Adrenal gland (tissue), 12 donors: ENCODE data around the gene SYNE2. TPM values are rescaled to one million over a fixed set of nuclear protein-coding genes. Genes with fewer than 3 reads are reported as not detected.

Source experiments
- DNase-seq, 7 donors: peaks; one replicate each; pipeline ENCODE4 v3.0.0-alpha.2; 2019 to 2020
- H3K27ac ChIP-seq, 5 donors: fragments of 200-600 bp; sonication (generic) in 4 of 5; 1 replicate in 3 of 5; 2 replicates in 2 of 5; pipeline versions ENCODE4 v1.5.1 to v1.8.0; 2016 to 2020; ENCODE audit warnings: mild to moderate bottlenecking in 1 of 5
- H3K27me3 ChIP-seq: fragments of 200-600 bp; 2 replicates; pipeline ENCODE4 v1.8.0; 2021
- H3K36me3 ChIP-seq, 2 donors: fragments of 200-600 bp; replicated peaks in 1 of 2; 1 replicate in 1 of 2; 2 replicates in 1 of 2; pipeline versions ENCODE4 v1.5.1 to v1.8.0; 2018 to 2022
- H3K4me1 ChIP-seq, 2 donors: fragments of 200-600 bp; replicated peaks in 1 of 2; 1 replicate in 1 of 2; 2 replicates in 1 of 2; pipeline versions ENCODE4 v1.5.1 to v1.8.0; 2018 to 2021
- H3K4me3 ChIP-seq, 4 donors: fragments of 200-600 bp; sonication (generic) in 3 of 4; one replicate each; pipeline ENCODE4 v1.5.1; 2016 to 2018
- H3K9me3 ChIP-seq, 3 donors: fragments of 200-600 bp; sonication (generic) in 1 of 3; replicated peaks in 1 of 3; 1 replicate in 2 of 3; 2 replicates in 1 of 3; pipeline versions ENCODE4 v1.5.1 to v1.8.0; 2016 to 2021
- POLR2A ChIP-seq, 2 donors: fragments of 450-650 bp; IDR thresholded peaks; one replicate each; pipeline ENCODE4 v1.6.1; 2017; ENCODE audit warnings: antibody characterized with exemption in 2 of 2, mild to moderate bottlenecking in 2 of 2, moderate library complexity in 1 of 2
- WGBS, 4 donors: extraction: QIAGEN DNeasy Blood & Tissue Kit in 2 of 4; methylation state at CpG; one replicate each; pipeline versions ENCODE4 v1.1.5 to v1.1.7; 2013 to 2017; 5-methylcytosine and 5-hydroxymethylcytosine counted together
- intact Hi-C, 2 donors: fragments of 100-400 bp; cut with DNase I; formaldehyde crosslinking; loops; one replicate each; pipeline versions ENCODE4 v1.14.1 to v1.15.0; 2022 to 2023
- polyA plus RNA-seq, 3 donors: library from polyadenylated mRNA; stranded (reverse); fragments of 200-250 nt in 2 of 3; fragments of 350-450 nt in 1 of 3; fragmentation: Illumina TruSeq in 1 of 3; extraction: RNeasy Lipid Tissue Mini Kit (QIAGEN cat#74804) in 1 of 3; gene quantifications; one replicate each; pipeline ENCODE4 v1.2.3, GENCODE V29; 2013 to 2014
- total RNA-seq, 9 donors: library from RNA; depleted of rRNA in 4 of 9; stranded (reverse); fragments of >200 nt in 4 of 9; fragments of 120-200 nt in 1 of 9; fragmentation: NEBNext Ultra II Directional in 1 of 9; extraction: Animal tissue kit (Norgen Biotek cat#: 25700) in 1 of 9; gene quantifications; one replicate each; pipeline versions ENCODE4 v1.1.0 to v1.2.4, GENCODE V29; 2013 to 2023
- TF ChIP-seq, protein P1 (sequence below), 6 experiments: fragments of 450-650 bp in 4 of 6; fragments of 200-600 bp in 2 of 6; sonication (generic) in 1 of 6; IDR thresholded peaks; 1 replicate in 5 of 6; 2 replicates in 1 of 6; pipeline versions ENCODE4 v1.5.1 to v1.8.0; 2016 to 2021; ENCODE audit warnings: antibody characterized with exemption in 6 of 6, mild to moderate bottlenecking in 2 of 6, moderate library complexity in 1 of 6
- donor health status: healthy with polysubstance abuse.
- donor health status: Bipolar disorder and iron deficiency.
- donor health status: DM: yes; HTN: yes; CAD: no.
- donor health status: DM: no; HTN: no; CAD: no.
- donor health status: DM: no; HTN: no; CAD: no.
- donor health status: DM: yes; HTN: yes; CAD: no.

Gene SYNE2
- total and polyA plus RNA-seq, 12 donors = 21.4 to 140 (median 56.1) TPM

GRCh38 chr14:64244279-64244678 is 391.5 kb downstream of the SYNE2 start:
- intact Hi-C loops = no loop called here
- Histone ChIP-seq H3K36me3 (no peaks in the 10 kb centered on the region), H3K4me1 (peaks cover 18 to 34% of the 10 kb centered on the region in 2 donors), H3K27ac (peak overlapping the region in 4 of 5 donors; percentile 51 to 74 (median 64)), H3K27me3 (no peaks in the 10 kb centered on the region), H3K9me3 (no peaks in the 10 kb centered on the region), H3K4me3 (no peak overlapping the region)
- WGBS, 4 donors = 32 to 39% (median 35%) methylated on average over 4 of the region's 4 CpGs
- TF ChIP-seq POLR2A (IDR thresholded peaks at IDR 0.05) = no peak
- TF ChIP-seq, protein P1, sequence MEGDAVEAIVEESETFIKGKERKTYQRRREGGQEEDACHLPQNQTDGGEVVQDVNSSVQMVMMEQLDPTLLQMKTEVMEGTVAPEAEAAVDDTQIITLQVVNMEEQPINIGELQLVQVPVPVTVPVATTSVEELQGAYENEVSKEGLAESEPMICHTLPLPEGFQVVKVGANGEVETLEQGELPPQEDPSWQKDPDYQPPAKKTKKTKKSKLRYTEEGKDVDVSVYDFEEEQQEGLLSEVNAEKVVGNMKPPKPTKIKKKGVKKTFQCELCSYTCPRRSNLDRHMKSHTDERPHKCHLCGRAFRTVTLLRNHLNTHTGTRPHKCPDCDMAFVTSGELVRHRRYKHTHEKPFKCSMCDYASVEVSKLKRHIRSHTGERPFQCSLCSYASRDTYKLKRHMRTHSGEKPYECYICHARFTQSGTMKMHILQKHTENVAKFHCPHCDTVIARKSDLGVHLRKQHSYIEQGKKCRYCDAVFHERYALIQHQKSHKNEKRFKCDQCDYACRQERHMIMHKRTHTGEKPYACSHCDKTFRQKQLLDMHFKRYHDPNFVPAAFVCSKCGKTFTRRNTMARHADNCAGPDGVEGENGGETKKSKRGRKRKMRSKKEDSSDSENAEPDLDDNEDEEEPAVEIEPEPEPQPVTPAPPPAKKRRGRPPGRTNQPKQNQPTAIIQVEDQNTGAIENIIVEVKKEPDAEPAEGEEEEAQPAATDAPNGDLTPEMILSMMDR (IDR thresholded peaks at IDR 0.05) = no peak
- DNase-seq = peak; percentile 78 to 90 (median 87)

DNA sequence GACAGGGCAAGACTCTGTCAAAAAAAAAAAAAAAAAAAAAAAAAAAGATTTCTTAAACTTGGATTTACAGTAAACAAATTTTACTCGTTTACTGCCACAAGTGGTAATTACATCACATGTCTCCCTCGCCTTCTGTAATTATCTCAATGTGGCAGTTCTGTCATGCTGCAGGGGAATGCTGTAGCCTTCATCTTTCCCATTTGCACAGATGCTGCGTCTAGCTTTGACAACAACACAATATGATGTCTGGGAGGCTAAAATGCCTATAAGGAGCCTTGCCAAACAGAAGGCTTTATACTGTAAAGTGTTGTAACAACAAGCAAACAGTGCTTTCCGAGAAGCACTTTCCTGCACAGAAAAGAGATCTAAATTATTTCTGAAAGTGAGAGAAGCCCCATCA is 392.7 kb downstream of the SYNE2 start:
- Histone ChIP-seq H3K27ac (no peak overlapping the region), H3K9me3 (no peaks in the 10 kb centered on the region), H3K4me1 (peaks cover 25 to 46% of the 10 kb centered on the region in 2 donors), H3K27me3 (no peaks in the 10 kb centered on the region), H3K36me3 (no peaks in the 10 kb centered on the region), H3K4me3 (no peak overlapping the region)
- no peak for DNase-seq
- intact Hi-C loops = no loop called here
- WGBS, 4 donors = 92 to 93% (median 93%) methylated on average over 4 of the region's 4 CpGs
- TF ChIP-seq POLR2A (IDR thresholded peaks at IDR 0.05) = no peak
- TF ChIP-seq, protein P1 (IDR thresholded peaks at IDR 0.05) = no peak

DNA sequence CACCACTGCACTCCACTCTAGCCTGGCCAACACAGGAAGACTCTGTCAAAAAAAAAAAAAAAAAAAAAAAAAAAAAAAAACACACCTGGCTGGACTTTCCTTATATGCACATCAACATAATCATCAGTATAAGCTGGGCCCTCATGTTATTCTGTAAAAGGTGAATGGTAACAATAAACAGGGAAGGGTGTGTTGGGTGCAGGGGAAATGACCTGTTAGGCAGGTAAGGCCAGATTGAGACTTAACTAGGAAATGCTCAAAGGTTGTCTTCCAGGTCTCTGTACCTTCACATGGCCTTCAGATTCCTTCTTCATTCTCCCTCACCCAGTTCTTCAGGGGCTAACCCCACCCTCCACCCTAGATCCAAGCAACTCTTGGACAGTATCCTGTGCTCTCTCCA is 393.9 kb downstream of the SYNE2 start:
- no peak overlapping the region for H3K4me3 ChIP-seq
- H3K4me1 ChIP-seq = peaks cover 25 to 51% of the 10 kb centered on the region in 2 donors
- TF ChIP-seq, protein P1 (IDR thresholded peaks at IDR 0.05) = no peak
- no peak for TF ChIP-seq POLR2A (IDR thresholded peaks at IDR 0.05)
- H3K27ac ChIP-seq = peak overlapping the region in 1 of 5 donors; percentile 15
- H3K9me3 ChIP-seq = no peaks in the 10 kb centered on the region
- H3K36me3 ChIP-seq = no peaks in the 10 kb centered on the region
- intact Hi-C loops = no loop called here
- no peaks in the 10 kb centered on the region for H3K27me3 ChIP-seq
- DNase-seq = no peak

DNA sequence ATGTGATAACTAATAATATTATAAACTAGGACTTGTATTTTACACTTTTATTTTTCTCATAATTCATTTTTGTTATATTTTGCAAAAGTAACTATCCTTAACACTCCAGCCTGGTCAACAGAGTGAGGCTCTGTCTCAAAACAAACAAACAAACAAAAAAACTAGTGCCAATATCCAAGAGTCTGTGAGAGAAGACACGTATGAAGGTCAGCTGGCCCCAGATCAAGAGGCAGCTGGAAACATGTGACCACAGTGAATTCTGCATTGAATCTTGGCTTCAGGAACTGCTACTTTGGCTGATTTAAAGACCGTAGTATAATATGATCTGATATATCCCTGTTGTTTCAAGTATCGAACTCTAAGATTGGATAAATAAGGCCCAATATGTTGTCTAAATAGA is 394.4 kb downstream of the SYNE2 start:
- H3K4me1 ChIP-seq = peaks cover 25 to 51% of the 10 kb centered on the region in 2 donors
- H3K9me3 ChIP-seq = no peaks in the 10 kb centered on the region
- H3K27me3 ChIP-seq = no peaks in the 10 kb centered on the region
- DNase-seq = peak in 2 of 7 donors; percentile 40 to 45
- no peak overlapping the region for H3K4me3 ChIP-seq
- no peak for TF ChIP-seq POLR2A (IDR thresholded peaks at IDR 0.05)
- TF ChIP-seq, protein P1 (IDR thresholded peaks at IDR 0.05) = no peak
- H3K36me3 ChIP-seq = no peaks in the 10 kb centered on the region
- H3K27ac ChIP-seq = peak overlapping the region in 1 of 5 donors; percentile 15
- 55 to 72% (median 63%) methylated on average over 3 of the region's 3 CpGs for WGBS, 4 donors
- intact Hi-C loops = no loop called here
